ENCODE measurements around the gene OGFR. TPM values are rescaled to one million over a fixed set of nuclear protein-coding genes. Genes with fewer than 3 reads are reported as not detected.

OGFR gene
- total RNA-seq, 1 experiment from 2014 or later = 73.6 TPM

DNA sequence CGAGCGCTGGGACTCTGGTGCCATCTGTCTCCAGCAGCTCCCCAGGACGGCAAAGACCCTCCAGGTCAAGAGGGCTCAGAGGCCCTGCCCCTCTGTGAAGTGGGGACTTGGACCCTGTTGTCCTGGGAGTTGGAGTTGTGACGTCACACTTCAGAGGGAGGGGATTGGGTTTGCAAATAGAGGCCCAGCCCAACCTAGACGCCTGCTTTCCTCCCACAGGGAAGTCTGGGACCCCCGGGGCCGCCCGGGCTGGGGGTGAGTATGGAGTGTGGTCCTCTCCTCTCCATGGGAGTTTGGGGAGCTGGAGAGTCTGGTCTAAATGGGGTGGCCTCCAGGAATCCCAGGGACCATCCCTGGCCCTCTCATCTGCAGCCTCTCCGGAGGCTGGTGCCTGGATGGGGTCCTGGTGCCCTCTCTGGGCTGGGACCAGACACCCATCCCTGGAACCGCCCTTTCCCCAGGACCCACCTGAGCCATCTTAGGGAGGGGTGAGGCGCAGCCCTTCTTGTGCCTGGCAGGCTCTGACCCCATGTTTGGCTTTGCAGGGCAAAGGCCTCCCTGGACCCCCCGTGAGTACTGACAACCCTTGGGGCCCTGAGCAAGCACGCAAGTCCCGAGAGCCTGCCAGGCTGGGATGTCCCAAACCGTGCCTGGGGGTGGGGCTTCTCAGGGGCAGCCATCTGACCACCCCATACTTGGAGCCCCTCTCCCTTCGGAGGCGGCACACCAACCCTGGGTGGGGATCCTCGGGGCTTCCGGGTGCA is 16.5 kb downstream of the OGFR start:
- ATAC-seq = no peak
- ChIA-PET RAD21 (ENCODE audit: low non-redundant PET in 1 of 2, low total read pairs in 2 of 2, uncharacterized antibody in 2 of 2, unreplicated experiment in 2 of 2) (no interaction called here), CTCF (no interaction called here), POLR2A (no interaction called here)
- TF ChIP-seq, protein P1, sequence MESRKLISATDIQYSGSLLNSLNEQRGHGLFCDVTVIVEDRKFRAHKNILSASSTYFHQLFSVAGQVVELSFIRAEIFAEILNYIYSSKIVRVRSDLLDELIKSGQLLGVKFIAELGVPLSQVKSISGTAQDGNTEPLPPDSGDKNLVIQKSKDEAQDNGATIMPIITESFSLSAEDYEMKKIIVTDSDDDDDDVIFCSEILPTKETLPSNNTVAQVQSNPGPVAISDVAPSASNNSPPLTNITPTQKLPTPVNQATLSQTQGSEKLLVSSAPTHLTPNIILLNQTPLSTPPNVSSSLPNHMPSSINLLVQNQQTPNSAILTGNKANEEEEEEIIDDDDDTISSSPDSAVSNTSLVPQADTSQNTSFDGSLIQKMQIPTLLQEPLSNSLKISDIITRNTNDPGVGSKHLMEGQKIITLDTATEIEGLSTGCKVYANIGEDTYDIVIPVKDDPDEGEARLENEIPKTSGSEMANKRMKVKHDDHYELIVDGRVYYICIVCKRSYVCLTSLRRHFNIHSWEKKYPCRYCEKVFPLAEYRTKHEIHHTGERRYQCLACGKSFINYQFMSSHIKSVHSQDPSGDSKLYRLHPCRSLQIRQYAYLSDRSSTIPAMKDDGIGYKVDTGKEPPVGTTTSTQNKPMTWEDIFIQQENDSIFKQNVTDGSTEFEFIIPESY (IDR thresholded peaks at IDR 0.05; ENCODE audit: extremely low read depth, insufficient replicate concordance, low read length) = no peak
- TF ChIP-seq CBX3 (IDR thresholded peaks at IDR 0.05; ENCODE audit: low read depth) (no peak), YY1 (IDR thresholded peaks at IDR 0.05; ENCODE audit: extremely low read depth, insufficient replicate concordance, low read depth, low read length) (no peak)
- TF ChIP-seq, protein P2, sequence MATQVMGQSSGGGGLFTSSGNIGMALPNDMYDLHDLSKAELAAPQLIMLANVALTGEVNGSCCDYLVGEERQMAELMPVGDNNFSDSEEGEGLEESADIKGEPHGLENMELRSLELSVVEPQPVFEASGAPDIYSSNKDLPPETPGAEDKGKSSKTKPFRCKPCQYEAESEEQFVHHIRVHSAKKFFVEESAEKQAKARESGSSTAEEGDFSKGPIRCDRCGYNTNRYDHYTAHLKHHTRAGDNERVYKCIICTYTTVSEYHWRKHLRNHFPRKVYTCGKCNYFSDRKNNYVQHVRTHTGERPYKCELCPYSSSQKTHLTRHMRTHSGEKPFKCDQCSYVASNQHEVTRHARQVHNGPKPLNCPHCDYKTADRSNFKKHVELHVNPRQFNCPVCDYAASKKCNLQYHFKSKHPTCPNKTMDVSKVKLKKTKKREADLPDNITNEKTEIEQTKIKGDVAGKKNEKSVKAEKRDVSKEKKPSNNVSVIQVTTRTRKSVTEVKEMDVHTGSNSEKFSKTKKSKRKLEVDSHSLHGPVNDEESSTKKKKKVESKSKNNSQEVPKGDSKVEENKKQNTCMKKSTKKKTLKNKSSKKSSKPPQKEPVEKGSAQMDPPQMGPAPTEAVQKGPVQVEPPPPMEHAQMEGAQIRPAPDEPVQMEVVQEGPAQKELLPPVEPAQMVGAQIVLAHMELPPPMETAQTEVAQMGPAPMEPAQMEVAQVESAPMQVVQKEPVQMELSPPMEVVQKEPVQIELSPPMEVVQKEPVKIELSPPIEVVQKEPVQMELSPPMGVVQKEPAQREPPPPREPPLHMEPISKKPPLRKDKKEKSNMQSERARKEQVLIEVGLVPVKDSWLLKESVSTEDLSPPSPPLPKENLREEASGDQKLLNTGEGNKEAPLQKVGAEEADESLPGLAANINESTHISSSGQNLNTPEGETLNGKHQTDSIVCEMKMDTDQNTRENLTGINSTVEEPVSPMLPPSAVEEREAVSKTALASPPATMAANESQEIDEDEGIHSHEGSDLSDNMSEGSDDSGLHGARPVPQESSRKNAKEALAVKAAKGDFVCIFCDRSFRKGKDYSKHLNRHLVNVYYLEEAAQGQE (IDR thresholded peaks at IDR 0.05; ENCODE audit: low read depth) = no peak
- Histone ChIP-seq H3K79me2 (ENCODE audit: insufficient read depth, low read length) (no peaks in the 10 kb centered on the region), H3K9me3 (ENCODE audit: control insufficient read depth in 1 of 2, insufficient read depth in 1 of 2, low read depth in 1 of 2, low read length in 2 of 2) (no peaks in the 10 kb centered on the region), H3K9me2 (ENCODE audit: insufficient read depth) (no peaks in the 10 kb centered on the region), H3K9ac (ENCODE audit: low read length) (no peak overlapping the region), H3K4me3 (replicated peaks in 1 of 2; ENCODE audit: low read depth in 1 of 2, low read length in 2 of 2) (no peak overlapping the region), H3K4me2 (ENCODE audit: low read length) (no peak overlapping the region), H4K20me1 (ENCODE audit: insufficient read depth) (no peaks in the 10 kb centered on the region), H3K27me3 (ENCODE audit: insufficient read depth, low read length) (no peaks in the 10 kb centered on the region), H3K27ac (ENCODE audit: low read depth, low read length) (no peak overlapping the region; the same call in 1 of the 2 replicates), H2AFZ (ENCODE audit: low read depth, low read length, poor library complexity, severe bottlenecking) (no peak overlapping the region), H3K4me1 (ENCODE audit: control insufficient read depth in 1 of 2, insufficient read depth in 2 of 2, low read length in 2 of 2) (peaks cover 60 to 73% of the 10 kb centered on the region in 2 experiments), H3K36me3 (ENCODE audit: control insufficient read depth in 1 of 2, insufficient read depth in 2 of 2, low read length in 2 of 2) (no peaks in the 10 kb centered on the region)
- no TSS peak for BruUV-seq (replicated peaks)
- no peak for DNase-seq (ENCODE audit: low read depth, low spot score)
- intact Hi-C loops (cut with micrococcal nuclease) = no loop called here

Measured in HCT116 (cell line).